Measurements from ENCODE around the gene SLC37A4. TPM values are rescaled to one million over a fixed set of nuclear protein-coding genes. Genes with fewer than 3 reads are reported as not detected.

Gene SLC37A4
- total RNA-seq, 1 donor from 2014 or later, result 9.5 TPM

Small RNAs within 50 kb of the gene (small RNA-seq; reads per million reads assigned to genes)
- not detected for gene AP003392.2
- gene RF00017, result not detected
- not detected for gene RF00019

Other genes starting within 250 kb of the SLC37A4 start
- gene DDX6, start 239.7 kb downstream of the SLC37A4 start, total RNA-seq, result 283 TPM
- not detected for gene CXCR5, start 147.0 kb downstream of the SLC37A4 start, total RNA-seq
- gene BCL9L, start 105.0 kb downstream of the SLC37A4 start, total RNA-seq, result 11.5 TPM
- not detected for gene UPK2, start 74.6 kb downstream of the SLC37A4 start, total RNA-seq
- gene FOXR1, start 59.1 kb downstream of the SLC37A4 start, total RNA-seq, result 0.31 TPM
- gene CENATAC, start 32.7 kb downstream of the SLC37A4 start, total RNA-seq, result 31.0 TPM
- 705 TPM for gene RPS25, start 12.5 kb downstream of the SLC37A4 start, total RNA-seq
- 63.9 TPM for gene TRAPPC4, start 12.1 kb downstream of the SLC37A4 start, total RNA-seq
- gene HYOU1, start 26.3 kb upstream of the SLC37A4 start, total RNA-seq, result 37.0 TPM
- gene VPS11, start 36.9 kb upstream of the SLC37A4 start, total RNA-seq, result 22.1 TPM
- gene HMBS, start 54.0 kb upstream of the SLC37A4 start, total RNA-seq, result 2.0 TPM
- 8.7 TPM for gene DPAGT1, start 71.0 kb upstream of the SLC37A4 start, total RNA-seq
- gene C2CD2L, start 76.5 kb upstream of the SLC37A4 start, total RNA-seq, result 7.6 TPM
- 21.7 TPM for gene HINFP, start 90.7 kb upstream of the SLC37A4 start, total RNA-seq
- 2.5 TPM for gene ABCG4, start 118.2 kb upstream of the SLC37A4 start, total RNA-seq
- gene NLRX1, start 137.8 kb upstream of the SLC37A4 start, total RNA-seq, result 3.3 TPM
- gene NHERF4, start 154.6 kb upstream of the SLC37A4 start, total RNA-seq, result not detected
- gene CBL, start 175.5 kb upstream of the SLC37A4 start, total RNA-seq, result 12.0 TPM

Data from occipital lobe (tissue), 2 donors.